HG02885 (cell line): Measurements from ENCODE around the gene IL1RN.

Experiments used
- ATAC-seq: cut with Tn5 transposase; IDR thresholded peaks from one replicate; pipeline ENCODE4 v1.9.1; 2021; ENCODE audit warnings: mild to moderate bottlenecking; ENCODE audit not compliant: unreplicated experiment, poor library complexity

IL1RN gene

GRCh38 chr2:113102133-113102532 lies 25.3 kb upstream of the IL1RN start:
- no peak for ATAC-seq

- no peak for ATAC-seq
Observed at GRCh38 chr2:113103277-113103676, 24.1 kb upstream of the IL1RN start.

- ATAC-seq = no peak
Observed at GRCh38 chr2:113104054-113104611, 23.3 kb upstream of the IL1RN start.

GRCh38 chr2:113105047-113105785 lies 22.2 kb upstream of the IL1RN start:
- no peak for ATAC-seq

GRCh38 chr2:113111121-113111520 lies 16.3 kb upstream of the IL1RN start:
- no peak for ATAC-seq

- no peak for ATAC-seq
Observed at GRCh38 chr2:113111823-113112287, 15.5 kb upstream of the IL1RN start.

GRCh38 chr2:113112441-113112840 lies 15.0 kb upstream of the IL1RN start:
- no peak for ATAC-seq

GRCh38 chr2:113112871-113113270 lies 14.5 kb upstream of the IL1RN start:
- no peak for ATAC-seq

- no peak for ATAC-seq
Observed at GRCh38 chr2:113113807-113114206, 13.6 kb upstream of the IL1RN start.

GRCh38 chr2:113114224-113114945 lies 13.0 kb upstream of the IL1RN start:
- no peak for ATAC-seq

- no peak for ATAC-seq
Observed at GRCh38 chr2:113114996-113115395, 12.4 kb upstream of the IL1RN start.

GRCh38 chr2:113116100-113116958 lies 11.1 kb upstream of the IL1RN start:
- peak; percentile 66 for ATAC-seq

- ATAC-seq = no peak
Observed at GRCh38 chr2:113117541-113118262, 9.7 kb upstream of the IL1RN start.

- ATAC-seq = no peak
Observed at GRCh38 chr2:113118263-113118657, 9.1 kb upstream of the IL1RN start.

GRCh38 chr2:113119111-113119510 lies 8.3 kb upstream of the IL1RN start:
- no peak for ATAC-seq

GRCh38 chr2:113120861-113121260 lies 6.5 kb upstream of the IL1RN start:
- no peak for ATAC-seq

GRCh38 chr2:113122364-113122763 lies 5.0 kb upstream of the IL1RN start:
- no peak for ATAC-seq

- ATAC-seq = no peak
Observed at GRCh38 chr2:113123726-113124125, 3.7 kb upstream of the IL1RN start.

GRCh38 chr2:113124181-113124961 lies 3.0 kb upstream of the IL1RN start:
- peak; percentile 44 for ATAC-seq
